Small intestine (tissue), 7 donors: ENCODE results near the gene SYNE1. TPM values are rescaled to one million over a fixed set of nuclear protein-coding genes. Genes with fewer than 3 reads are reported as not detected.

Source experiments
- DNase-seq, 2 donors: peaks; one replicate each; pipeline versions ENCODE4 v3.0.0 to v3.0.0-alpha.2; 2013
- FAIRE-seq: peaks from 2 replicates; lab custom pipeline; 2012; peaks lifted over from hg19 to GRCh38; lab: Jason Lieb, UNC
- H3K27ac ChIP-seq, 3 donors: one replicate each; pipeline ENCODE4 v1.5.1; 2013; ENCODE audit warnings: low read length in 2 of 3, mild to moderate bottlenecking in 2 of 3, control low read depth in 1 of 3, inconsistent platforms in 1 of 3, low read depth in 1 of 3, moderate library complexity in 1 of 3
- H3K27me3 ChIP-seq, 3 donors: one replicate each; pipeline ENCODE4 v1.6.1; 2013; ENCODE audit warnings: low read length in 3 of 3, inconsistent platforms in 1 of 3; ENCODE audit not compliant: control insufficient read depth in 3 of 3, insufficient read depth in 3 of 3
- H3K36me3 ChIP-seq, 3 donors: one replicate each; pipeline ENCODE4 v1.6.1; 2013; ENCODE audit warnings: low read length in 3 of 3, inconsistent platforms in 1 of 3, low read depth in 1 of 3, mild to moderate bottlenecking in 1 of 3, moderate library complexity in 1 of 3; ENCODE audit not compliant: control insufficient read depth in 3 of 3, insufficient read depth in 2 of 3
- H3K4me1 ChIP-seq, 3 donors: one replicate each; pipeline ENCODE4 v1.6.1; 2013; ENCODE audit warnings: low read length in 2 of 3, inconsistent platforms in 1 of 3, low read depth in 1 of 3, mild to moderate bottlenecking in 1 of 3, moderate library complexity in 1 of 3; ENCODE audit not compliant: control insufficient read depth in 3 of 3, insufficient read depth in 2 of 3
- H3K4me3 ChIP-seq, 3 donors: one replicate each; pipeline ENCODE4 v1.5.1; 2013; ENCODE audit warnings: low read length in 3 of 3, control low read depth in 1 of 3, inconsistent platforms in 1 of 3, low read depth in 1 of 3, mild to moderate bottlenecking in 1 of 3, moderate library complexity in 1 of 3
- H3K9me3 ChIP-seq, 2 donors: one replicate each; pipeline ENCODE4 v1.6.1; 2013; ENCODE audit warnings: low read depth in 1 of 2, low read length in 1 of 2; ENCODE audit not compliant: control insufficient read depth in 2 of 2, insufficient read depth in 1 of 2
- WGBS, 3 donors: extraction: QIAGEN DNeasy Blood & Tissue Kit; methylation state at CpG; one replicate each; pipeline ENCODE4 v1.1.7; 2013; 5-methylcytosine and 5-hydroxymethylcytosine counted together
- polyA plus RNA-seq, 4 donors: library from polyadenylated mRNA; stranded (reverse) in 3 of 4; unstranded in 1 of 4; fragments of 200-250 nt in 3 of 4; fragments of 120-200 nt in 1 of 4; gene quantifications; one replicate each; pipeline versions ENCODE4 v1.2.1 to v1.2.3, GENCODE V29; 2013
- donor health status: healthy with polysubstance abuse.
- donor health status: control.
- donor health status: control.
- donor health status: Bipolar disorder and iron deficiency.
- donor health status: healthy.

The SYNE1 gene
- polyA plus RNA-seq, 4 donors, result 4.0 to 18.9 (median 9.1) TPM

- no peak overlapping the region for H3K4me3 ChIP-seq
- FAIRE-seq, result no peak
- H3K4me1 ChIP-seq, result no peaks in the 10 kb centered on the region
- no peaks in the 10 kb centered on the region for H3K9me3 ChIP-seq
- H3K27ac ChIP-seq, result no peak overlapping the region
- no peak for DNase-seq
- no peaks in the 10 kb centered on the region for H3K27me3 ChIP-seq
- H3K36me3 ChIP-seq, result no peaks in the 10 kb centered on the region
Measured at GRCh38 chr6:152603911-152604310, 33.3 kb downstream of the SYNE1 start.

DNA sequence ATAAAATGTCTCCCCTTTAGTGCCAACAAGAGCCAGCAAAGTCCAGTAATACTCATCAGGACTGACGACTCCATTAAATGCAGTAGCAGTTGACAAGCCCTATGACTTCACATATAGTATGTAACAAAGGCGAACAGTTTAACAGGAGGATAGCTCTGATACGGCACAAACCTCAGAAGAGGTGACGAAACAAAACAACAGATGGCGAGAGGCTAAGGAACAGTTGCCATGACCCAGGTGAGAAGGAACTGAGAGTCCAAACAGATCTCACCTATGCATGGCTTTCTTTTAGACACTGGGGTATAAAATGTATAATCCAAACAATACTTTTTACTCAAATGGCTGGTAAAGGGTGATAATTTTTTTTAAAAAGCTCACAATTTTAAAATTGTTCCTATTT is 37.1 kb downstream of the SYNE1 start:
- FAIRE-seq, result no peak
- Histone ChIP-seq H3K4me1 (no peaks in the 10 kb centered on the region), H3K27me3 (no peaks in the 10 kb centered on the region), H3K36me3 (no peaks in the 10 kb centered on the region), H3K27ac (no peak overlapping the region), H3K9me3 (no peaks in the 10 kb centered on the region), H3K4me3 (no peak overlapping the region)
- no peak for DNase-seq
- WGBS, 3 donors, result 85 to 95% (median 90%) methylated on average over 5 of the region's 5 CpGs

- DNase-seq, result no peak
Measured at GRCh38 chr6:152598901-152599537, 38.1 kb downstream of the SYNE1 start.

DNA sequence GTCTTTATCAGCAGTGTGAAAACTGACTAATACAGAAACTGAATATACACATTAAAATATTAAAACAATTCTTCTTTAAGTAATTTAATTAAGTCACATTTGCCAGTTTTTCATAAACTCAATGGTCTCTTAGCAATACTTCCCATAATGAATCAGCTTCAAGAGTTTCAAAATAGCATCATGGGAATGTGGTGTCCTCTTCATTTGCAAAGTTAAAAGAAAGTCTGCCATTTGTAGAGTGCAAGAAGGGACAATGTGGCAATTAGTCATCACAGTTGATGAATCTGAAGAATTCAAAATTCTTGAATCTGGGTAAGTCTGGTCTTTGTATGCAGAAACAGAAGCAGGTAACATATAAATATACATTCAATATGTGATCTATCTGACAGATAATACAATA is 38.7 kb downstream of the SYNE1 start:
- H3K4me3 ChIP-seq, result no peak overlapping the region
- no peaks in the 10 kb centered on the region for H3K27me3 ChIP-seq
- DNase-seq (no peak), FAIRE-seq (no peak)
- H3K9me3 ChIP-seq, result no peaks in the 10 kb centered on the region
- H3K4me1 ChIP-seq, result no peaks in the 10 kb centered on the region
- H3K27ac ChIP-seq, result no peak overlapping the region
- no peaks in the 10 kb centered on the region for H3K36me3 ChIP-seq

More at GRCh38 chr6:152598901-152599537, 38.1 kb downstream of the SYNE1 start:
- Histone ChIP-seq H3K27me3 (no peaks in the 10 kb centered on the region), H3K4me1 (no peaks in the 10 kb centered on the region), H3K4me3 (no peak overlapping the region), H3K36me3 (no peaks in the 10 kb centered on the region), H3K9me3 (no peaks in the 10 kb centered on the region), H3K27ac (no peak overlapping the region)
- WGBS, 3 donors, result 40 to 45% (median 40%) methylated on average over 4 of the region's 4 CpGs
- no peak for FAIRE-seq

DNA sequence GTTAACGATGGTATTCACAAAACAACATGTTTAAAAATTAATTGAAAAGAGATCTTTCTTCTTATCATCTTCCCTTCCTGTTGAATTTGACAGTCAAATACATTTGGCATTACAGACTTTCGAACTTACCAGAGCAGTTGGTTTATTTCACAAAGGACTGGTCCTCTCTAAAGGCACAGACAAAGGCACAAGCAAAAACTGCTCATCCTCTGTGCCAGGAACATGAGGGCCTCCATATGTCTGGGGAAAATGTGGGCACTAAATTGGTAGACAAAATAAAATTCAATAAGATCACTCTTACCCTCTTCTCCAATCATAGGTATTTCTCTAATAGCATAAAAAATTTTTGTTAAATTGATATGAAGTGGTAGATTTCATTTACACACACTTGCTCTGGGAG is 40.4 kb downstream of the SYNE1 start:
- no peak overlapping the region for H3K27ac ChIP-seq
- no peaks in the 10 kb centered on the region for H3K4me1 ChIP-seq
- 71 to 82% (median 75%) methylated on average over 2 of the region's 2 CpGs for WGBS, 3 donors
- H3K9me3 ChIP-seq, result no peaks in the 10 kb centered on the region
- DNase-seq (no peak), FAIRE-seq (no peak)
- H3K4me3 ChIP-seq, result no peak overlapping the region
- no peaks in the 10 kb centered on the region for H3K27me3 ChIP-seq
- no peaks in the 10 kb centered on the region for H3K36me3 ChIP-seq

DNA sequence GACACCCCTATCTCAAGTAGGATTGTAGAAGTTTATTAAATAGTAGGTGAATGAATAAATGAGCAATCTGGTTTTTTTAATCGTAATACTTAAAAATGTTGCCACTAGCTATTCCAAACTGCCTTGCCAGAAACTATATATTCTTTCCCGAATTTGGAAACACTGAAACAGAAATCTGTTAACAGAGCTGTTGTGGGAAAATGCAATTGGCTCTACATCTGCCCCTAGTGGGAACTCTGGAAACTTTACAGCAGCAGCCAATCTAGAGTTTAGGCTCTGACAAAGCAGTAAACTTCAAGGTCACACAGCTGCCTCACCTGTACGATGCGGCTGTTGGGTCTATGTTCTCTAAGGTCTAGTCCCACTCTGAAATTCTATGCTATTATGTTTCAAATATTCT is 41.7 kb downstream of the SYNE1 start:
- no peaks in the 10 kb centered on the region for H3K4me1 ChIP-seq
- H3K4me3 ChIP-seq, result no peak overlapping the region
- FAIRE-seq, result no peak
- H3K27me3 ChIP-seq, result no peaks in the 10 kb centered on the region
- 48 to 59% (median 54%) methylated on average over 4 of the region's 4 CpGs for WGBS, 3 donors
- H3K27ac ChIP-seq, result no peak overlapping the region
- H3K9me3 ChIP-seq, result no peaks in the 10 kb centered on the region
- H3K36me3 ChIP-seq, result no peaks in the 10 kb centered on the region
- DNase-seq, result no peak

- Histone ChIP-seq H3K27ac (no peak overlapping the region), H3K4me1 (no peaks in the 10 kb centered on the region), H3K27me3 (no peaks in the 10 kb centered on the region), H3K9me3 (no peaks in the 10 kb centered on the region), H3K36me3 (no peaks in the 10 kb centered on the region), H3K4me3 (no peak overlapping the region)
- DNase-seq (no peak), FAIRE-seq (no peak)
- 15 to 64% (median 44%) methylated on average over 1 of the region's 1 CpG for whole genome bisulfite sequencing, 3 donors
Measured at GRCh38 chr6:152594701-152595100, 42.5 kb downstream of the SYNE1 start.

- WGBS, 3 donors, result 70 to 90% (median 81%) methylated on average over 1 of the region's 1 CpG
- DNase-seq (no peak), FAIRE-seq (no peak)
- H3K36me3 ChIP-seq, result no peaks in the 10 kb centered on the region
- H3K4me1 ChIP-seq, result no peaks in the 10 kb centered on the region
- H3K9me3 ChIP-seq, result no peaks in the 10 kb centered on the region
- no peak overlapping the region for H3K27ac ChIP-seq
- H3K4me3 ChIP-seq, result no peak overlapping the region
- no peaks in the 10 kb centered on the region for H3K27me3 ChIP-seq
Measured at GRCh38 chr6:152588456-152588855, 48.7 kb downstream of the SYNE1 start.

GRCh38 chr6:152587473-152587872 is 49.7 kb downstream of the SYNE1 start:
- Histone ChIP-seq H3K4me3 (no peak overlapping the region), H3K27me3 (no peaks in the 10 kb centered on the region), H3K36me3 (no peaks in the 10 kb centered on the region), H3K27ac (no peak overlapping the region), H3K4me1 (no peaks in the 10 kb centered on the region), H3K9me3 (no peaks in the 10 kb centered on the region)
- 79 to 90% (median 80%) methylated on average over 1 of the region's 1 CpG for WGBS, 3 donors
- FAIRE-seq (no peak), DNase-seq (no peak)
